GM23338 (cell line): ENCODE measurements around the gene NPC1.

Experiments used
- CREB1 ChIP-seq: fragments of 250-450 bp; sonication (Bioruptor Pico); IDR thresholded peaks from 2 replicates; pipeline ENCODE4 v1.5.0; 2020; ENCODE audit warnings: low read depth, mild to moderate bottlenecking, moderate library complexity
- EZH2 ChIP-seq: fragments of 200-600 bp; sonication (generic); IDR thresholded peaks from one replicate; pipeline ENCODE4 v1.8.0; 2017; ENCODE audit warnings: antibody characterized with exemption, mild to moderate bottlenecking, low read depth; ENCODE audit not compliant: unreplicated experiment
- EZH2phosphoT487 ChIP-seq: fragments of 200-600 bp; sonication (generic); IDR thresholded peaks from one replicate; pipeline ENCODE4 v1.8.1; 2018; ENCODE audit warnings: antibody characterized with exemption; ENCODE audit not compliant: unreplicated experiment
- JUNB ChIP-seq: IDR thresholded peaks from one replicate; pipeline ENCODE4 v1.6.1; 2016; ENCODE audit warnings: antibody characterized with exemption; ENCODE audit not compliant: unreplicated experiment
- NANOG ChIP-seq: IDR thresholded peaks from 2 replicates; pipeline ENCODE4 v1.6.1; 2016; ENCODE audit warnings: antibody characterized with exemption, borderline replicate concordance
- POLR2AphosphoS5 ChIP-seq: IDR thresholded peaks from 2 replicates; pipeline ENCODE4 v1.6.1; 2016; ENCODE audit warnings: antibody characterized with exemption, low read depth
- REST ChIP-seq: IDR thresholded peaks from one replicate; pipeline ENCODE4 v1.6.1; 2018; ENCODE audit warnings: antibody characterized with exemption; ENCODE audit not compliant: unreplicated experiment
- ZNF114 ChIP-seq: fragments of 250-450 bp; sonication (Bioruptor Pico); IDR thresholded peaks from 2 replicates; pipeline ENCODE4 v1.5.0; 2020; ENCODE audit warnings: mild to moderate bottlenecking, moderate library complexity
- ZNF331 ChIP-seq: fragments of 250-450 bp; sonication (Bioruptor Pico); IDR thresholded peaks from 2 replicates; pipeline ENCODE4 v1.5.0; 2020; ENCODE audit warnings: low read depth, mild to moderate bottlenecking, moderate library complexity
- TF ChIP-seq, protein P1 (sequence below), 2 experiments: fragments of 200-600 bp in 1 of 2; sonication (generic) in 1 of 2; conservative IDR thresholded peaks; 2 replicates each; pipeline versions ENCODE4 v1.5.1 to v1.6.1; 2016 to 2017; ENCODE audit warnings: antibody characterized with exemption in 2 of 2, low read depth in 2 of 2, mild to moderate bottlenecking in 2 of 2, moderate library complexity in 1 of 2
- TF ChIP-seq, protein P2 (sequence below): IDR thresholded peaks from 2 replicates; pipeline ENCODE4 v1.6.1; 2016; ENCODE audit warnings: antibody characterized with exemption
- TF ChIP-seq, protein P3 (sequence below): fragments of 250-450 bp; sonication (Bioruptor Pico); IDR thresholded peaks from 2 replicates; pipeline ENCODE4 v1.5.0; 2020; ENCODE audit warnings: mild to moderate bottlenecking, moderate library complexity

DNA sequence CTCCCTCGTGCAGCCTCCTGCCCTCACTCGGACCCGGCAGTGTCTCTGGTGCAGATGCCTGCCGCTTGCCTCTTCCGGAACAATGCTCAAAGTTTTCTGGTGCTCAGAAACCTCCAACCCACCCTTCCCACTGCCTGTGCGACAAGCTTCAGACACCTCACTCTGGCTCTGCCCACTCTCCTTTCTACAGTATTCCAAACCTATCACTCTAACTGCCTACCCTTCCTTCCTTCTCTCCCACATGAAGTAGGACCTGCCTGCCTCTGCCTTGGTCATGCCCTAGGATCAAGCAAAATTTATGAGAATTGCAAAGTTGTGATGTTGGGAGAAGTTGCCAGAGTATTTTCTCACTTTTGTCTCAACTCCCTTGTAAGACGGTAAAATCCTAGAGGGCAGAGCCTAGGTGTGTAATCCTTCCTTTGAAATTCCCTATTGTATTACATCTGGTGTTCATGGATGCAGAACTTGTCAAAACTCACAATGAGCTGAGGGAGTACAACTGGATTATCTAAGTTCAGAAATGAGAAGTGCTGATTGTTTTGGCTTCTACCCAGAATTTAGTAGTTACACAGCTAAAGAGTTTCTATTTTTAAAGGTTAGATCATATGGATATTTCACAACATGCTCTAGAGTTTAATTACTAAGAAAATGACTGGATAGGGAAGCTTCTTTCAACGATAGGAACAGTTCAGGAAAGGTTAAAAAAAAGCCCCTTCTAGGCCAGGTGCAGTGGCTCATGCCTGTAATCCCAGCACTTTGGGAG, 7.2 kb downstream of the NPC1 start:
- TF ChIP-seq, protein P1, sequence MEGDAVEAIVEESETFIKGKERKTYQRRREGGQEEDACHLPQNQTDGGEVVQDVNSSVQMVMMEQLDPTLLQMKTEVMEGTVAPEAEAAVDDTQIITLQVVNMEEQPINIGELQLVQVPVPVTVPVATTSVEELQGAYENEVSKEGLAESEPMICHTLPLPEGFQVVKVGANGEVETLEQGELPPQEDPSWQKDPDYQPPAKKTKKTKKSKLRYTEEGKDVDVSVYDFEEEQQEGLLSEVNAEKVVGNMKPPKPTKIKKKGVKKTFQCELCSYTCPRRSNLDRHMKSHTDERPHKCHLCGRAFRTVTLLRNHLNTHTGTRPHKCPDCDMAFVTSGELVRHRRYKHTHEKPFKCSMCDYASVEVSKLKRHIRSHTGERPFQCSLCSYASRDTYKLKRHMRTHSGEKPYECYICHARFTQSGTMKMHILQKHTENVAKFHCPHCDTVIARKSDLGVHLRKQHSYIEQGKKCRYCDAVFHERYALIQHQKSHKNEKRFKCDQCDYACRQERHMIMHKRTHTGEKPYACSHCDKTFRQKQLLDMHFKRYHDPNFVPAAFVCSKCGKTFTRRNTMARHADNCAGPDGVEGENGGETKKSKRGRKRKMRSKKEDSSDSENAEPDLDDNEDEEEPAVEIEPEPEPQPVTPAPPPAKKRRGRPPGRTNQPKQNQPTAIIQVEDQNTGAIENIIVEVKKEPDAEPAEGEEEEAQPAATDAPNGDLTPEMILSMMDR (conservative IDR thresholded peaks at IDR 0.05; ENCODE audit: low read depth in 2 of 2): no peak
- TF ChIP-seq REST (no peak), EZH2phosphoT487 (no peak), EZH2 (no peak), POLR2AphosphoS5 (no peak), JUNB (no peak), CREB1 (CRISPR knock-in tag) (no peak), NANOG (no peak), ZNF331 (no peak), ZNF114 (no peak)
- TF ChIP-seq, protein P2, sequence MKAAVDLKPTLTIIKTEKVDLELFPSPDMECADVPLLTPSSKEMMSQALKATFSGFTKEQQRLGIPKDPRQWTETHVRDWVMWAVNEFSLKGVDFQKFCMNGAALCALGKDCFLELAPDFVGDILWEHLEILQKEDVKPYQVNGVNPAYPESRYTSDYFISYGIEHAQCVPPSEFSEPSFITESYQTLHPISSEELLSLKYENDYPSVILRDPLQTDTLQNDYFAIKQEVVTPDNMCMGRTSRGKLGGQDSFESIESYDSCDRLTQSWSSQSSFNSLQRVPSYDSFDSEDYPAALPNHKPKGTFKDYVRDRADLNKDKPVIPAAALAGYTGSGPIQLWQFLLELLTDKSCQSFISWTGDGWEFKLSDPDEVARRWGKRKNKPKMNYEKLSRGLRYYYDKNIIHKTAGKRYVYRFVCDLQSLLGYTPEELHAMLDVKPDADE: no peak
- TF ChIP-seq, protein P3, sequence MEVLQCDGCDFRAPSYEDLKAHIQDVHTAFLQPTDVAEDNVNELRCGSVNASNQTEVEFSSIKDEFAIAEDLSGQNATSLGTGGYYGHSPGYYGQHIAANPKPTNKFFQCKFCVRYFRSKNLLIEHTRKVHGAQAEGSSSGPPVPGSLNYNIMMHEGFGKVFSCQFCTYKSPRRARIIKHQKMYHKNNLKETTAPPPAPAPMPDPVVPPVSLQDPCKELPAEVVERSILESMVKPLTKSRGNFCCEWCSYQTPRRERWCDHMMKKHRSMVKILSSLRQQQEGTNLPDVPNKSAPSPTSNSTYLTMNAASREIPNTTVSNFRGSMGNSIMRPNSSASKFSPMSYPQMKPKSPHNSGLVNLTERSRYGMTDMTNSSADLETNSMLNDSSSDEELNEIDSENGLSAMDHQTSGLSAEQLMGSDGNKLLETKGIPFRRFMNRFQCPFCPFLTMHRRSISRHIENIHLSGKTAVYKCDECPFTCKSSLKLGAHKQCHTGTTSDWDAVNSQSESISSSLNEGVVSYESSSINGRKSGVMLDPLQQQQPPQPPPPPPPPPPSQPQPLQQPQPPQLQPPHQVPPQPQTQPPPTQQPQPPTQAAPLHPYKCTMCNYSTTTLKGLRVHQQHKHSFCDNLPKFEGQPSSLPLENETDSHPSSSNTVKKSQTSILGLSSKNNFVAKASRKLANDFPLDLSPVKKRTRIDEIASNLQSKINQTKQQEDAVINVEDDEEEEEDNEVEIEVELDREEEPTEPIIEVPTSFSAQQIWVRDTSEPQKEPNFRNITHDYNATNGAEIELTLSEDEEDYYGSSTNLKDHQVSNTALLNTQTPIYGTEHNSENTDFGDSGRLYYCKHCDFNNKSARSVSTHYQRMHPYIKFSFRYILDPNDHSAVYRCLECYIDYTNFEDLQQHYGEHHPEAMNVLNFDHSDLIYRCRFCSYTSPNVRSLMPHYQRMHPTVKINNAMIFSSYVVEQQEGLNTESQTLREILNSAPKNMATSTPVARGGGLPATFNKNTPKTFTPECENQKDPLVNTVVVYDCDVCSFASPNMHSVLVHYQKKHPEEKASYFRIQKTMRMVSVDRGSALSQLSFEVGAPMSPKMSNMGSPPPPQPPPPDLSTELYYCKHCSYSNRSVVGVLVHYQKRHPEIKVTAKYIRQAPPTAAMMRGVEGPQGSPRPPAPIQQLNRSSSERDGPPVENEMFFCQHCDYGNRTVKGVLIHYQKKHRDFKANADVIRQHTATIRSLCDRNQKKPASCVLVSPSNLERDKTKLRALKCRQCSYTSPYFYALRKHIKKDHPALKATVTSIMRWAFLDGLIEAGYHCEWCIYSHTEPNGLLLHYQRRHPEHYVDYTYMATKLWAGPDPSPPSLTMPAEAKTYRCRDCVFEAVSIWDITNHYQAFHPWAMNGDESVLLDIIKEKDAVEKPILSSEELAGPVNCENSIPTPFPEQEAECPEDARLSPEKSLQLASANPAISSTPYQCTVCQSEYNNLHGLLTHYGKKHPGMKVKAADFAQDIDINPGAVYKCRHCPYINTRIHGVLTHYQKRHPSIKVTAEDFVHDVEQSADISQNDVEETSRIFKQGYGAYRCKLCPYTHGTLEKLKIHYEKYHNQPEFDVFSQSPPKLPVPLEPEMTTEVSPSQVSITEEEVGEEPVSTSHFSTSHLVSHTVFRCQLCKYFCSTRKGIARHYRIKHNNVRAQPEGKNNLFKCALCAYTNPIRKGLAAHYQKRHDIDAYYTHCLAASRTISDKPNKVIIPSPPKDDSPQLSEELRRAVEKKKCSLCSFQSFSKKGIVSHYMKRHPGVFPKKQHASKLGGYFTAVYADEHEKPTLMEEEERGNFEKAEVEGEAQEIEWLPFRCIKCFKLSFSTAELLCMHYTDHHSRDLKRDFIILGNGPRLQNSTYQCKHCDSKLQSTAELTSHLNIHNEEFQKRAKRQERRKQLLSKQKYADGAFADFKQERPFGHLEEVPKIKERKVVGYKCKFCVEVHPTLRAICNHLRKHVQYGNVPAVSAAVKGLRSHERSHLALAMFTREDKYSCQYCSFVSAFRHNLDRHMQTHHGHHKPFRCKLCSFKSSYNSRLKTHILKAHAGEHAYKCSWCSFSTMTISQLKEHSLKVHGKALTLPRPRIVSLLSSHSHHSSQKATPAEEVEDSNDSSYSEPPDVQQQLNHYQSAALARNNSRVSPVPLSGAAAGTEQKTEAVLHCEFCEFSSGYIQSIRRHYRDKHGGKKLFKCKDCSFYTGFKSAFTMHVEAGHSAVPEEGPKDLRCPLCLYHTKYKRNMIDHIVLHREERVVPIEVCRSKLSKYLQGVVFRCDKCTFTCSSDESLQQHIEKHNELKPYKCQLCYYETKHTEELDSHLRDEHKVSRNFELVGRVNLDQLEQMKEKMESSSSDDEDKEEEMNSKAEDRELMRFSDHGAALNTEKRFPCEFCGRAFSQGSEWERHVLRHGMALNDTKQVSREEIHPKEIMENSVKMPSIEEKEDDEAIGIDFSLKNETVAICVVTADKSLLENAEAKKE (CRISPR knock-in tag): no peak
